ENCODE results near the gene STAM.

The STAM gene

DNA sequence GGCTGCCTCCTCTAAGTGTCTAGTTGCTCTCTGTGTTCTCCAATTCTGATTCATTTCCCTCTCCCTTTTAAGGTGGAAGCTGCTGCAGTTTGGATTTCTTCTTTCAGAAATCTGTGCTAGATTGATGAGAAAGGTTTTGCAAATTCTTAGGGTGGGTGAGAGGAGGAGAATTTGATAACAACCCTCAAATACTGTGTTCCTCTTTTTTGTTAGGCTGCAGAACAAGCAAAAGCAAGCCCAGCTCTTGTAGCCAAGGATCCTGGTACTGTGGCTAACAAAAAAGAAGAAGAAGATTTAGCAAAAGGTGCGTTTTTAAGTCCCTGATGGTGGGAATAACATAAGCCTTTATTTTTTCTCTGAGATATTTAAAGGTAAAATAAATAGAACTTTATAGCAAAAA, 49.1 kb downstream of the STAM start:
- in situ Hi-C loops (cut with HindIII; ENCODE audit: low sequenced_read_pairs): no loop called here
- H3K4me3 ChIP-seq (ENCODE audit: low read depth, low read length): no peak overlapping the region
- TF ChIP-seq, protein P1, sequence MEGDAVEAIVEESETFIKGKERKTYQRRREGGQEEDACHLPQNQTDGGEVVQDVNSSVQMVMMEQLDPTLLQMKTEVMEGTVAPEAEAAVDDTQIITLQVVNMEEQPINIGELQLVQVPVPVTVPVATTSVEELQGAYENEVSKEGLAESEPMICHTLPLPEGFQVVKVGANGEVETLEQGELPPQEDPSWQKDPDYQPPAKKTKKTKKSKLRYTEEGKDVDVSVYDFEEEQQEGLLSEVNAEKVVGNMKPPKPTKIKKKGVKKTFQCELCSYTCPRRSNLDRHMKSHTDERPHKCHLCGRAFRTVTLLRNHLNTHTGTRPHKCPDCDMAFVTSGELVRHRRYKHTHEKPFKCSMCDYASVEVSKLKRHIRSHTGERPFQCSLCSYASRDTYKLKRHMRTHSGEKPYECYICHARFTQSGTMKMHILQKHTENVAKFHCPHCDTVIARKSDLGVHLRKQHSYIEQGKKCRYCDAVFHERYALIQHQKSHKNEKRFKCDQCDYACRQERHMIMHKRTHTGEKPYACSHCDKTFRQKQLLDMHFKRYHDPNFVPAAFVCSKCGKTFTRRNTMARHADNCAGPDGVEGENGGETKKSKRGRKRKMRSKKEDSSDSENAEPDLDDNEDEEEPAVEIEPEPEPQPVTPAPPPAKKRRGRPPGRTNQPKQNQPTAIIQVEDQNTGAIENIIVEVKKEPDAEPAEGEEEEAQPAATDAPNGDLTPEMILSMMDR (IDR thresholded peaks at IDR 0.05; ENCODE audit: low read depth, low read length): no peak
- no peak for DNase-seq (ENCODE audit: low read depth, low spot score)

GRCh38 chr10:17698696-17699095, 54.7 kb downstream of the STAM start:
- in situ Hi-C loops (cut with HindIII; ENCODE audit: low sequenced_read_pairs): no loop called here
- no peak overlapping the region for H3K4me3 ChIP-seq (ENCODE audit: low read depth, low read length)
- TF ChIP-seq, protein P1 (IDR thresholded peaks at IDR 0.05; ENCODE audit: low read depth, low read length): no peak
- DNase-seq (ENCODE audit: low read depth, low spot score): no peak

GRCh38 chr10:17701301-17701700, 57.4 kb downstream of the STAM start:
- in situ Hi-C loops (cut with HindIII; ENCODE audit: low sequenced_read_pairs): no loop called here
- no peak for DNase-seq (ENCODE audit: low read depth, low spot score)
- TF ChIP-seq, protein P1 (IDR thresholded peaks at IDR 0.05; ENCODE audit: low read depth, low read length): no peak
- no peak overlapping the region for H3K4me3 ChIP-seq (ENCODE audit: low read depth, low read length)

- no peak for DNase-seq (ENCODE audit: low read depth, low spot score)
- H3K4me3 ChIP-seq (ENCODE audit: low read depth, low read length): no peak overlapping the region
- in situ Hi-C loops (cut with HindIII; ENCODE audit: low sequenced_read_pairs): no loop called here
- TF ChIP-seq, protein P1 (IDR thresholded peaks at IDR 0.05; ENCODE audit: low read depth, low read length): no peak
These were observed 59.8 kb downstream of the STAM start for GRCh38 chr10:17703706-17704105.

GRCh38 chr10:17708821-17709220, 64.9 kb downstream of the STAM start:
- in situ Hi-C loops (cut with HindIII; ENCODE audit: low sequenced_read_pairs): no loop called here
- H3K4me3 ChIP-seq (ENCODE audit: low read depth, low read length): no peak overlapping the region
- TF ChIP-seq, protein P1 (IDR thresholded peaks at IDR 0.05; ENCODE audit: low read depth, low read length): no peak
- no peak for DNase-seq (ENCODE audit: low read depth, low spot score)

- TF ChIP-seq, protein P1 (IDR thresholded peaks at IDR 0.05; ENCODE audit: low read depth, low read length): no peak
- in situ Hi-C loops (cut with HindIII; ENCODE audit: low sequenced_read_pairs): no loop called here
- H3K4me3 ChIP-seq (ENCODE audit: low read depth, low read length): no peak overlapping the region
- no peak for DNase-seq (ENCODE audit: low read depth, low spot score)
These were observed 65.5 kb downstream of the STAM start for GRCh38 chr10:17709492-17709891.

DNA sequence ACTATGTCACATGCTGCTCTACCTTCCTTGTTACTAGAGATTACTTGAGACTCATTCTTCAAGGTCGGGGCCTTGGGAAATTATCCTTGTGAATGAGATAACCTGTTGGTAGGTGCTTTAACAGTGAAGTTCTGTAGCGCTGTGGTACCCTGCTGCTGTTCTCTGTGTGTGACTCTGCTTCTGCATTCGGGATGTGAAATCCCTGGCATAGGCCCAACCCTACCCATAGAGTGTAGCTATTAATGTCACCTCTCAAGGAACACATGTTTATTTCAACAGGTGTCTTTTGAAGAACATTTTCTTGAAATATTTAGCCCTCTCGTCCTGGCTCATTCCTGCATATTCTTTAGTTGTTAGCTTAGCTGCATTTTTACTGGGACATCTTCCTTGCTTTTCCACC, 66.2 kb downstream of the STAM start:
- no peak for DNase-seq (ENCODE audit: low read depth, low spot score)
- no peak overlapping the region for H3K4me3 ChIP-seq (ENCODE audit: low read depth, low read length)
- in situ Hi-C loops (cut with HindIII; ENCODE audit: low sequenced_read_pairs): no loop called here
- TF ChIP-seq, protein P1 (IDR thresholded peaks at IDR 0.05; ENCODE audit: low read depth, low read length): no peak

Measured in astrocyte of the spinal cord (primary cell).